Sigmoid colon (tissue), 7 donors: ENCODE measurements around the gene TCP1. TPM values are rescaled to one million over a fixed set of nuclear protein-coding genes. Genes with fewer than 3 reads are reported as not detected.
"Not testable (repeated sequence)": the region's sequence is repeated elsewhere in the genome, so short reads cannot be mapped to it uniquely, and the experiment has no call there.

ENCODE experiments used
- DNase-seq: peaks from one replicate; pipeline ENCODE4 v3.0.0-alpha.2; 2019
- H3K27ac ChIP-seq, 4 donors: fragments of 200-600 bp; sonication (generic); one replicate each; pipeline ENCODE4 v1.5.1; 2016 to 2019; ENCODE audit warnings: mild to moderate bottlenecking in 1 of 4
- H3K27me3 ChIP-seq, 3 donors: fragments of 200-600 bp; sonication (generic); one replicate each; pipeline ENCODE4 v1.5.1; 2019; ENCODE audit warnings: mild to moderate bottlenecking in 1 of 3
- H3K36me3 ChIP-seq, 4 donors: fragments of 200-600 bp; sonication (generic); one replicate each; pipeline ENCODE4 v1.5.1; 2016 to 2019
- H3K4me1 ChIP-seq, 4 donors: fragments of 200-600 bp; sonication (generic); one replicate each; pipeline ENCODE4 v1.5.1; 2017 to 2019
- H3K4me3 ChIP-seq, 4 donors: fragments of 200-600 bp; sonication (generic); one replicate each; pipeline ENCODE4 v1.5.1; 2017 to 2019; ENCODE audit warnings: mild to moderate bottlenecking in 2 of 4, moderate library complexity in 1 of 4
- H3K9me3 ChIP-seq, 4 donors: fragments of 200-600 bp in 3 of 4; sonication (generic) in 3 of 4; one replicate each; pipeline versions ENCODE4 v1.5.1 to v1.6.1; 2013 to 2019
- CTCF ChIP-seq, 4 experiments: fragments of 450-650 bp in 3 of 4; fragments of 200-600 bp in 1 of 4; IDR thresholded peaks; one replicate each; pipeline ENCODE4 v1.5.1; 2016 to 2019; ENCODE audit warnings: antibody characterized with exemption in 4 of 4, mild to moderate bottlenecking in 3 of 4, moderate library complexity in 2 of 4
- EP300 ChIP-seq, 4 donors: sonication (generic); formaldehyde crosslinking; IDR thresholded peaks; one replicate each; pipeline ENCODE4 v1.6.1; 2017; ENCODE audit warnings: antibody characterized with exemption in 4 of 4
- POLR2A ChIP-seq, 2 donors: fragments of 450-650 bp; IDR thresholded peaks; one replicate each; pipeline ENCODE4 v1.6.1; 2016; ENCODE audit warnings: antibody characterized with exemption in 2 of 2, mild to moderate bottlenecking in 2 of 2, moderate library complexity in 2 of 2
- POLR2AphosphoS5 ChIP-seq, 4 donors: sonication (generic); formaldehyde crosslinking; IDR thresholded peaks; one replicate each; pipeline ENCODE4 v1.6.1; 2017; ENCODE audit warnings: antibody characterized with exemption in 4 of 4
- WGBS, 2 donors: extraction: QIAGEN DNeasy Blood & Tissue Kit; methylation state at CpG; one replicate each; pipeline ENCODE4 v1.1.7; 2013; 5-methylcytosine and 5-hydroxymethylcytosine counted together
- intact Hi-C: fragments of 100-400 bp; cut with DNase I; formaldehyde crosslinking; loops from one replicate; pipeline ENCODE4 v1.15.1; 2023
- polyA plus RNA-seq, 3 donors: library from polyadenylated mRNA; stranded (reverse); fragments of 200-250 nt; gene quantifications; one replicate each; pipeline ENCODE4 v1.2.3, GENCODE V29; 2013
- total RNA-seq, 4 donors: library from RNA; depleted of rRNA; stranded (reverse); fragments of >200 nt; gene quantifications; one replicate each; pipeline ENCODE4 v1.1.0, GENCODE V29; 2016
- donor health status: healthy with polysubstance abuse.
- donor health status: Bipolar disorder and iron deficiency.
- donor health status: healthy.

Gene TCP1
- total and polyA plus RNA-seq, 7 donors: 88.9 to 130 (median 119) TPM

DNA sequence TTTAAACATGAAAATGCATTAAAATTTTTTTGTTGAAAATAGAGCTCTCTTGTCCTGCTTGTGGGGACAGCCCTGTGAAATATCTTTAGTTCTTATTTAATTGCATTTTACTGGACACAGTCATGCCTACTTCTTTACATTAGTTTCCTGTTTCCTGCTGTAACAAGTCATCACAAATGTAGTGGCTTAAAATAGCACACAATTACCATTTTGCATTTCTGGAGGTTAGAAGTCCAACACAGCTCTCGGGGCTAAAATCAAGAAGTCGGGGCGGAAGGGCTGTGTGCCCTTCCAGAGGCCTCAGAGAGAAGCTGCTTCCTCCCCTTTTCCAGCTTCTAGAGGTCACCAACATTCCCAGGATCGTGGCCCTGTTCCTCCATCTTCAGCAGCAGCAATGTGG lies 40.1 kb upstream of the TCP1 start:
- no peaks in the 10 kb centered on the region for H3K36me3 ChIP-seq
- intact Hi-C loops: no loop called here
- no peak for TF ChIP-seq CTCF (IDR thresholded peaks at IDR 0.05)
- no peaks in the 10 kb centered on the region for H3K27me3 ChIP-seq
- H3K9me3 ChIP-seq: no peaks in the 10 kb centered on the region
- no peaks in the 10 kb centered on the region for H3K4me1 ChIP-seq
- no peak overlapping the region for H3K27ac ChIP-seq
- no peak overlapping the region for H3K4me3 ChIP-seq
- no peak for DNase-seq
- 48 to 78% methylated on average over 4 of the region's 4 CpGs for WGBS, 2 donors

- Histone ChIP-seq H3K27me3 (no peaks in the 10 kb centered on the region), H3K9me3 (no peaks in the 10 kb centered on the region), H3K4me1 (no peaks in the 10 kb centered on the region), H3K27ac (no peak overlapping the region), H3K4me3 (no peak overlapping the region), H3K36me3 (no peaks in the 10 kb centered on the region)
- intact Hi-C loops: no loop called here
- DNase-seq: no peak
- no peak for TF ChIP-seq POLR2A (IDR thresholded peaks at IDR 0.05)
- TF ChIP-seq EP300 (IDR thresholded peaks at IDR 0.05): no peak
- TF ChIP-seq CTCF (IDR thresholded peaks at IDR 0.05): no peak
- TF ChIP-seq POLR2AphosphoS5 (IDR thresholded peaks at IDR 0.05): no peak
- 48 to 63% methylated on average over 7 of the region's 7 CpGs for WGBS, 2 donors
These were observed 38.7 kb upstream of the TCP1 start for GRCh38 chr6:159828074-159828473.

- Histone ChIP-seq H3K27ac (no peak overlapping the region), H3K4me1 (no peaks in the 10 kb centered on the region), H3K4me3 (no peak overlapping the region), H3K36me3 (no peaks in the 10 kb centered on the region), H3K27me3 (no peaks in the 10 kb centered on the region), H3K9me3 (no peaks in the 10 kb centered on the region)
- WGBS, 2 donors: 87 to 88% methylated on average over 16 of the region's 16 CpGs
- no peak for TF ChIP-seq POLR2A (IDR thresholded peaks at IDR 0.05)
- TF ChIP-seq EP300 (IDR thresholded peaks at IDR 0.05): no peak
- no peak for TF ChIP-seq POLR2AphosphoS5 (IDR thresholded peaks at IDR 0.05)
- TF ChIP-seq CTCF (IDR thresholded peaks at IDR 0.05): no peak
- intact Hi-C loops: no loop called here
- no peak for DNase-seq
These were observed 37.7 kb upstream of the TCP1 start for GRCh38 chr6:159826968-159827647.

- H3K4me3 ChIP-seq: no peak overlapping the region
- intact Hi-C loops: no loop called here
- no peaks in the 10 kb centered on the region for H3K27me3 ChIP-seq
- no peak for DNase-seq
- TF ChIP-seq POLR2AphosphoS5 (IDR thresholded peaks at IDR 0.05): no peak
- no peak for TF ChIP-seq CTCF (IDR thresholded peaks at IDR 0.05)
- no peak for TF ChIP-seq EP300 (IDR thresholded peaks at IDR 0.05)
- no peak for TF ChIP-seq POLR2A (IDR thresholded peaks at IDR 0.05)
- H3K27ac ChIP-seq: no peak overlapping the region
- no peaks in the 10 kb centered on the region for H3K9me3 ChIP-seq
- no peaks in the 10 kb centered on the region for H3K4me1 ChIP-seq
- H3K36me3 ChIP-seq: no peaks in the 10 kb centered on the region
- WGBS, 2 donors: 95 to 96% methylated on average over 13 of the region's 13 CpGs
These were observed 36.6 kb upstream of the TCP1 start for GRCh38 chr6:159826004-159826403.

DNA sequence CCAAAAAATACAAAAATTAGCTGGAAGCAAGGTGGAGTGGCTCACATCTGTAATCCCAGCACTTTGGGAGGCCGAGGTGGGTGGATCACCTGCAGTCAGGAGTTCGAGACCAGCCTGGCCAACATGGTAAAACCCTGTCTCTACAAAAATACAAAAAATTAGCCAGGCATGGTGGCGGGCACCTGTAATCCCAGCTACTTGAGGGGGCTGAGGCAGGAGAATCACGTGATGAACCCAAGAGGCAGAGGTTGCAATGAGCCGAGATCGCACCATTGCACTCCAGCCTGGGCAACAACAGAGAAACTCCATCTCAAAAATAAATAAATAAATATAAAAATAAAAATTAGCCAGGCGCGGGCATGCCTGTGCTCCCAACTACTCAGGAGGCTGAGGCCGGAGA lies 35.3 kb upstream of the TCP1 start:
- intact Hi-C loops, DNase-seq, H3K4me1 ChIP-seq, H3K9me3 ChIP-seq, H3K4me3 ChIP-seq, H3K27me3 ChIP-seq, H3K36me3 ChIP-seq, H3K27ac ChIP-seq: not testable (repeated sequence)
- 96% methylated on average over 9 of the region's 9 CpGs for WGBS, 2 donors
